GM19372 (cell line): ENCODE data around the gene IQSEC1.

Experiments used
- ATAC-seq: cut with Tn5 transposase; IDR thresholded peaks from one replicate; pipeline ENCODE4 v1.9.1; 2021; ENCODE audit warnings: mild to moderate bottlenecking, low read depth, moderate library complexity; ENCODE audit not compliant: unreplicated experiment

IQSEC1 gene

GRCh38 chr3:13008155-13008995 lies 64.9 kb downstream of the IQSEC1 start:
- no peak for ATAC-seq

GRCh38 chr3:13007251-13007941 lies 65.8 kb downstream of the IQSEC1 start:
- ATAC-seq, result no peak

GRCh38 chr3:13006216-13006990 lies 66.8 kb downstream of the IQSEC1 start:
- ATAC-seq, result no peak

DNA sequence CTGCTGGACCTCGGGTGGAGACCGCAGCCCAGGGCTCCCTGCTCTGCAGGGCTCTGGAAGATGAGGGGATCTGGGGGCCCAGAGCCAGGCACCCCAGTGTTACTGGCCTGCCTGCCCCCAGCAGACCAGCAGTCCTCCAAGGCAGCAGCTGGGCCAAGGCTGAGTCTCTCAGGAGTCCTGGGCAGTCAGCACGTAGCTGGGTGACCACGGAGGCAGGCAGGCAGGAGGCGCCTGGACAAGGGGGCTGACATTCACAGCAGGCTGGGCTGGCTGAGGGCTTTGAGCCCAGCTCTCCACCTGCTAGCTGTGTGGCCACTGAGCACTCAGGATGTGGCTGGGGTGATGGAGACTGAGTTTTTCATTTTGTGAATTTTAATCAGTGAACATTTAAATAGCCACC lies 67.9 kb downstream of the IQSEC1 start:
- no peak for ATAC-seq

- ATAC-seq, result no peak
Measured at GRCh38 chr3:13004376-13004775, 68.9 kb downstream of the IQSEC1 start.

DNA sequence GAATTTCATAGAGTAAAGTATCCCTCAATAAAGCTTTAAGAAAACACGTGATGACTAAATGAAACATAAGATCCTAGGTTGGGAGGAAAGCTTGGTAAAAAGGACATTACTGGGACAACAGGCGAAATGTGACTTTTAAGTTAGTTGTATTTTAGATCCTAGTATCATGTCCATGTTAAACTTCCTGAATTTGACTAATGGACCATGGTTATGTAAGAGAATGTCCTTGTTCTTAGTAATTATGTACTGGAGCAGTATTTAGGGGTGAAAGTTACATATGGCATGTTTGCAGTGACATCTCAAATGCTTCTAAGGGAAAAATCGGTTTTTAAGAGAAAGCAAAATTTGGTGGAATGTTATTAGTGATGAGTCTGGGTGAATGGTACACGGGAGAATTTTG lies 69.6 kb downstream of the IQSEC1 start:
- ATAC-seq, result no peak

- peak; percentile 62 for ATAC-seq
Measured at GRCh38 chr3:13002398-13003124, 70.7 kb downstream of the IQSEC1 start.

GRCh38 chr3:12999147-13000140 lies 73.8 kb downstream of the IQSEC1 start:
- ATAC-seq, result peak; percentile 49

- no peak for ATAC-seq
Measured at GRCh38 chr3:12998648-12999047, 74.6 kb downstream of the IQSEC1 start.

GRCh38 chr3:12997387-12997786 lies 75.8 kb downstream of the IQSEC1 start:
- no peak for ATAC-seq

GRCh38 chr3:12996181-12996506 lies 77.1 kb downstream of the IQSEC1 start:
- ATAC-seq, result no peak

- no peak for ATAC-seq
Measured at GRCh38 chr3:12995389-12996180, 77.6 kb downstream of the IQSEC1 start.

- peak; percentile 66 for ATAC-seq
Measured at GRCh38 chr3:12994607-12995388, 78.4 kb downstream of the IQSEC1 start.

GRCh38 chr3:12994357-12994606 lies 78.9 kb downstream of the IQSEC1 start:
- ATAC-seq, result peak; percentile 33

- peak; percentile 33 for ATAC-seq
Measured at GRCh38 chr3:12993517-12994356, 79.5 kb downstream of the IQSEC1 start.

GRCh38 chr3:12992629-12993516 lies 80.4 kb downstream of the IQSEC1 start:
- ATAC-seq, result no peak
